Smooth muscle cell of the coronary artery (primary cell): ENCODE results near the gene WDR93. TPM values are rescaled to one million over a fixed set of nuclear protein-coding genes. Genes with fewer than 3 reads are reported as not detected.

Source experiments
- total RNA-seq: library from RNA; depleted of rRNA; stranded (reverse); fragments of >200 nt; gene quantifications from 2 replicates; pipeline ENCODE4 v1.2.3, GENCODE V29; 2014; ENCODE audit warnings: low replicate concordance

Gene WDR93
- 0.23 TPM in 1 of 2 replicates, not detected in the other for total RNA-seq

GRCh38 chr15:89690276-89691218 lies at the start of gene WDR93, which contains the start of gene PEX11A:
TSS of gene WDR93 (plus strand) at chr15:89690811. CDS start at chr15:89701747, 10,936 bp downstream.
TSS of gene PEX11A (minus strand) at chr15:89690754. CDS start at chr15:89690632, 122 bp downstream.

GRCh38 chr15:89654847-89655805 lies 35.5 kb upstream of the WDR93 start, which contains the start of gene KIF7:
TSS of gene KIF7 (minus strand) at chr15:89655467. CDS start at chr15:89652930, 2,537 bp downstream.

GRCh38 chr15:89679212-89679611 lies 11.4 kb upstream of the WDR93 start, which contains the start of gene PLIN1:
TSS of gene PLIN1 (minus strand) at chr15:89679367. CDS start at chr15:89677489, 1,878 bp downstream.

DNA sequence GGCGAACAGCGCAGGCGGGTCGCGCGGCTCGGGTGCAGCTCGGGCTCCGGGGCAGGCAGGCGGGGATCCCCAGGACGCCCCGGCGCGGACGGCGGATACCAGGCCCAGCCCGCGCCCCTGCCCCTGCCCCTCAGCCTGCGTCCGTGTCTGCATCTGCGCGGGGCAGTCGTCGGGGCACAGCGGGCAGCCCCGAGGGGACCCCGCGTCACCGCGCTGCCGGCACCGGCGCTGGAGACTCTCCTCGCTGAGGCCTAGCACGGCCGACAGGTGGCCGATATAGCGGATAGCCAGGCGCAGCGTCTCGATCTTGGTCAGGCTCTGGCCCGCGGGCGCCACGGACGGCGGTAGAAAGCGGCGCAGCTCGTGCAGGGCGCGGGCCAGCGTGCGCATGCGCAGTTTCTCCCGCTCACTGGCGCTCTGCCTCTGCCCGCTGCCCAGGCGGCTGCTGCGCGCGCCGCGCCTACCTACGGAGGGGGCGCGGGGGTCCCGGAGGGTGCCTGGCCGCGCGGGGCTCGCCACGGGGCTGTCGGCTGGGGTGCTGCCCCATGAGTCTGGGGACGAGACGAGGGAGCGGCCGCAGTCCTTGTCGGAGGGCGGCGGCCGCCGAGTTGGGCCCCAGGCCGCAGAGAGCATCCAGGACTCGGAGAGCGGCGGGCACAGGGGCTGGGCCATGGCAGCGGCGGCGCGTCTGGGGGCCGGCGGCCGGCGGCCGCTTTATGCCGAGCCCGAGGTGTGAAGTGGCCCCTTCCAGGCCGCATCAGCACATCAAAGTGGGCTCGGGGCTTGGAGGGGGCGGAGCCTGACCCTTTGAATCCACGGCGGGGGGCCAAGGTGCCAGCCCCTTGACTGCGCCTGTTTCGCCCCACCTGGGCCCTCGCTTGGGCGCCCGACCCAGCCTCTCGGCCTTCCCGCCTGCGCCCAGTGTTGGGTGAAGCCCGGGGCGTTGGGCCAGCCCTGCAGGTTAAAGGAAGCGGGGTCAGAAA lies 60.2 kb downstream of the WDR93 start, which contains the start of gene MESP1:
Gene MESP1, minus strand, starts transcription at position 690 of the 983 bp plus-strand sequence. Its CDS starts 18 bp downstream, at position 672.

DNA sequence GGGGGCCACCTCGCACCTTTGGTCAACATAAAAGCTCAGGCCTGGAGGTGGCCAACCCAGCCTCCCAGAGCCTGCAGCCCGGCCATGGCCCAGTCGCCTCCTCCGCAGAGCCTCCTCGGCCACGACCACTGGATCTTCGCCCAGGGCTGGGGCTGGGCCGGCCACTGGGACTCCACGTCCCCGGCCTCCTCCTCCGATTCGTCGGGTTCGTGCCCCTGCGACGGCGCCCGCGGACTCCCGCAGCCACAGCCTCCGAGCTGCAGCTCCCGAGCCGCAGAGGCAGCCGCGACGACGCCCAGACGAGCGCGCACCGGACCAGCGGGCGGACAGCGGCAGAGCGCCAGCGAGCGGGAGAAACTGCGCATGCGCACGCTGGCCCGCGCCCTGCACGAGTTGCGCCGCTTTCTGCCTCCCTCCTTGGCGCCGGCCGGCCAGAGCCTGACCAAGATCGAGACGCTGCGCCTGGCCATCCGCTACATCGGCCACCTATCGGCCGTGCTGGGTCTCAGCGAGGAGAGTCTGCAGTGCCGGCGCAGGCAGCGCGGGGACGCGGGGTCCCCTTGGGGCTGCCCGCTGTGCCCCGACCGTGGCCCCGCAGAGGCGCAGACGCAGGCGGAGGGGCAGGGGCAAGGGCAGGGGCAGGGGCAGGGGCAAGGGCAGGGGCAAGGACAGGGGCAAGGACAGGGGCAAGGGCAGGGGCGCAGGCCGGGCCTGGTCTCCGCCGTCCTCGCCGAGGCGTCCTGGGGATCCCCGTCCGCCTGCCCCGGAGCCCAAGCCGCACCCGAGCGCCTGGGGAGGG lies 85.9 kb downstream of the WDR93 start, which contains the start of gene MESP2:
Gene MESP2, plus strand, starts transcription at position 59 of the 799 bp plus-strand sequence. Its CDS starts 26 bp downstream, at position 85.

Other genes starting within 250 kb of the WDR93 start
- 0.12 TPM in 1 of 2 replicates, not detected in the other for gene RHCG, start 194.2 kb upstream of the WDR93 start, total RNA-seq
- 0.35 and 1.1 TPM in 2 replicates for gene TICRR, start 115.3 kb upstream of the WDR93 start, total RNA-seq
- 10.7 and 13.2 TPM in 2 replicates for gene KIF7, start 35.3 kb upstream of the WDR93 start, total RNA-seq
- gene PLIN1, start 11.4 kb upstream of the WDR93 start, total RNA-seq = under 0.01 and 0.15 TPM in 2 replicates
- 5.0 and 13.5 TPM in 2 replicates for gene PEX11A, start 57 bp upstream of the WDR93 start, total RNA-seq
- 0.15 TPM in 1 of 2 replicates, not detected in the other for gene MESP1, start 60.4 kb downstream of the WDR93 start, total RNA-seq
- gene MESP2, start 85.5 kb downstream of the WDR93 start, total RNA-seq = 0.15 and 1.6 TPM in 2 replicates
- 4.7 and 35.3 TPM in 2 replicates for gene ANPEP, start 124.0 kb downstream of the WDR93 start, total RNA-seq
- 16.3 and 41.8 TPM in 2 replicates for gene AP3S2, start 203.2 kb downstream of the WDR93 start, total RNA-seq
- gene ARPIN, start 222.1 kb downstream of the WDR93 start, total RNA-seq = 6.2 and 11.1 TPM in 2 replicates